Spleen (tissue), 7 donors: ENCODE measurements around the gene SYT14.

ENCODE experiments used
- POLR2A ChIP-seq, 3 donors: fragments of 450-650 bp; IDR thresholded peaks; one replicate each; pipeline ENCODE4 v1.5.1; 2017; ENCODE audit warnings: antibody characterized with exemption in 3 of 3, mild to moderate bottlenecking in 1 of 3
- POLR2AphosphoS5 ChIP-seq, 3 donors: sonication (generic); formaldehyde crosslinking; IDR thresholded peaks; one replicate each; pipeline ENCODE4 v1.5.1; 2017; ENCODE audit warnings: antibody characterized with exemption in 3 of 3
- TF ChIP-seq, protein P1 (sequence below), 11 experiments: fragments of 200-600 bp in 7 of 11; fragments of 450-650 bp in 4 of 11; sonication (generic) in 4 of 11; IDR thresholded peaks in 8 of 11; conservative IDR thresholded peaks in 3 of 11; 1 replicate in 7 of 11; 2 replicates in 4 of 11; pipeline versions ENCODE4 v1.4.0 to v1.8.0; 2016 to 2021; ENCODE audit warnings: antibody characterized with exemption in 11 of 11, inconsistent platforms in 4 of 11, mild to moderate bottlenecking in 1 of 11
- donor health status: DM: no; HTN: no; CAD: no; lungs with moderate emphysema.
- donor health status: DM: no; HTN: no; CAD: no.
- donor health status: DM: no; HTN: no; CAD: no.

DNA sequence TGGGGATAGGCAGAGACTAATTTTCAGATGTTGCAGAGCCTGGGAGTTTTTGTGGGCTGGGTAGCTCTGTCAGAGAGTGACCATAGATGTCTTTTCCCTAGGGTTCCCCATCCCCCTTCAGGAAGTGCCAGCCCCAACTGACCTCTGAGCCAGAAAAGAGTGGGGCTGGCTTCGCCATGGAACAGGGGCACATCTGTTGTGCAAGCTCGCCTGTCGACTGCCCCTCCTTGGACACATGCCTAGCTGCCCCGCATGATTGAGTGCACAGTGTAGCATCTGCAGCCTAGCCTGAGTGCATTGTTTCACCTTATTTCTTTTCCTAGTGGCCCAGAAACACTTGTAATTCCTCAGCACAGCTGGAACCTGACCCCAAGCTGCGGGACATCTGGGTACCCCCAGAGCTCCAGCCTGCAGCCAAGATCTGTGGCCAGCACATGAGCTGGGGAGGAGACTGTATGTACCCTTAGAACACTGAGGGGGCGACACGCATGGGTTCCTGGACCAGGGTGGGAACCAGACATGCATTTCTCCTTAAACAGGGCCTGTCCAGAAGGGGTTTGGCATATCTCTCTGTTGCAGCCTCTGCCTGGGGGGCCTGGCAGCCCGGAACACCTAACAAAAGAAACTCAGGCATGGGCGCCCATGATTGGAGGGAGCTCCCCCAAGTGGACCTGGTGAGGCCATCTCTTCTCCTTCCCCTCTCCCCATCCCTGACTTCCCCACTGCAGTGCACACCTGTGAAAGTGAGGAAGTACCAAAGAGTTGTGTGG, 55.2 kb downstream of the SYT14 start:
- TF ChIP-seq POLR2AphosphoS5 (IDR thresholded peaks at IDR 0.05) (no peak), POLR2A (IDR thresholded peaks at IDR 0.05) (no peak)
- TF ChIP-seq, protein P1, sequence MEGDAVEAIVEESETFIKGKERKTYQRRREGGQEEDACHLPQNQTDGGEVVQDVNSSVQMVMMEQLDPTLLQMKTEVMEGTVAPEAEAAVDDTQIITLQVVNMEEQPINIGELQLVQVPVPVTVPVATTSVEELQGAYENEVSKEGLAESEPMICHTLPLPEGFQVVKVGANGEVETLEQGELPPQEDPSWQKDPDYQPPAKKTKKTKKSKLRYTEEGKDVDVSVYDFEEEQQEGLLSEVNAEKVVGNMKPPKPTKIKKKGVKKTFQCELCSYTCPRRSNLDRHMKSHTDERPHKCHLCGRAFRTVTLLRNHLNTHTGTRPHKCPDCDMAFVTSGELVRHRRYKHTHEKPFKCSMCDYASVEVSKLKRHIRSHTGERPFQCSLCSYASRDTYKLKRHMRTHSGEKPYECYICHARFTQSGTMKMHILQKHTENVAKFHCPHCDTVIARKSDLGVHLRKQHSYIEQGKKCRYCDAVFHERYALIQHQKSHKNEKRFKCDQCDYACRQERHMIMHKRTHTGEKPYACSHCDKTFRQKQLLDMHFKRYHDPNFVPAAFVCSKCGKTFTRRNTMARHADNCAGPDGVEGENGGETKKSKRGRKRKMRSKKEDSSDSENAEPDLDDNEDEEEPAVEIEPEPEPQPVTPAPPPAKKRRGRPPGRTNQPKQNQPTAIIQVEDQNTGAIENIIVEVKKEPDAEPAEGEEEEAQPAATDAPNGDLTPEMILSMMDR (IDR thresholded peaks at IDR 0.05 in 8 of 11, conservative IDR thresholded peaks at IDR 0.05 in 3 of 11): no peak
